Measurements from ENCODE around the gene SRGAP3. TPM values are rescaled to one million over a fixed set of nuclear protein-coding genes. Genes with fewer than 3 reads are reported as not detected.

SRGAP3 gene
- polyA plus RNA-seq, 3 donors: 0.27 to 1.3 (median 0.87) TPM

DNA sequence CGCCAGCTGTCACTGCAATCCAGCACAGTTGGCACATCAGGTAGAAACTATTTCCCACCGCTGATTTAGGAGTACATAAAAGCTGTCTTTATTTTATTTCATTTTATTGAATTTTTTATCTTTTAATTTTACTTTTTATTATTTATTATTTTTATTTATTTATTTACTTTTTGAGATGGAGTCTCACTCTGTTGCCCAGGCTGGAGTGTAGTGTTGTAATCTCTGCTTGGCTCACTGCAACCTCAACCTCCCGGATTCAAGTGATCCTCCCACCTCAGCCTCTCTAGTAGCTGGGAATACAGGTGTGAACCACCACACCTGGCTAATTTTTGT, 31.0 kb downstream of the SRGAP3 start:
- H3K4me1 Mint-ChIP-seq: no peaks in the 10 kb centered on the region

DNA sequence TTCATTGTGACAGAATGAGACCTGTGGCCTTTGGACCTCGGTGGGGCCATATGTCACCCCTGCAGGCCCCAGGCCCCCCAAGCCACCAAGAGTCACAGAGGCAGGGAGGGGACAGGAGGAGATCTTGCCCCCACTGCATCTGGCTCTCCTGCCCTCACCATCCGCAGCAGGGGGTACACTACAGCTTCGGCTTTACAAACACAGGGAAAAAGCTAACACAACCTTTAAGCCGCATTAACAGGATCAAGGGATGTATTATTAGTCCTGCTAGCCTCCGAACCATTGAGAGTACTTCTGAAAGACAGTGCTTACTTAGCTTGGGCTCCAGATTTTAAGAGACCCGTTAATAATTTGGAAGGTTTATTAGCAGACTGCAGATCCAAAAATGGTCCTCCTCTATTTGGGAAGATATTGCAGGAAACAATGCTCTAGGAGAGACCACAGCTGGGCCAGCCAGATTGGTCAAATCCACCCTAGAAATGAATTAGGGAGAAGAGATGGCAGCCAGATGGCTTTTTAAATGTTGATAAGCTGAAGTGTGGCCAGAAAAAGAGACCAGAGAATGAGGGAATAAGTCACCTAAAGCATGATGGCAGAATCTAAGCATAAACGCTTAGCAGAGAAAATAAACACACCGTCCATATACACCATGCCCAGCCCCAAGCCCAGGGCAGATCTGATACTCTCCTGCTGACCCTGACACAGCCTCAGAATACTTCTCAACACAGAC, 31.5 kb downstream of the SRGAP3 start:
- Mint-ChIP-seq H3K4me1 (no peaks in the 10 kb centered on the region), H3K27ac (no peak overlapping the region), H3K9me3 (no peaks in the 10 kb centered on the region), H3K4me3 (no peak overlapping the region), H3K36me3 (no peaks in the 10 kb centered on the region), H3K27me3 (ENCODE audit: low read depth in 3 of 3) (peaks cover 0 to 3% (median 2%) of the 10 kb centered on the region in 3 donors)
- Histone ChIP-seq H3K4me1 (ENCODE audit: control insufficient read depth in 1 of 2, insufficient read depth in 2 of 2, low read length in 2 of 2) (no peaks in the 10 kb centered on the region), H4K20me1 (ENCODE audit: insufficient read depth, low read length) (no peaks in the 10 kb centered on the region), H3K4me3 (replicated peaks in 1 of 3; ENCODE audit: low read depth in 2 of 3, low read length in 3 of 3) (no peak overlapping the region), H3K79me2 (ENCODE audit: insufficient read depth, low read length) (no peaks in the 10 kb centered on the region), H3K27me3 (ENCODE audit: control insufficient read depth in 2 of 2, insufficient read depth in 2 of 2, low read length in 2 of 2) (no peaks in the 10 kb centered on the region), H3K4me2 (replicated peaks; ENCODE audit: extremely low read depth, low read length, poor library complexity, severe bottlenecking) (no peak overlapping the region), H3K27ac (ENCODE audit: low read depth in 1 of 2, low read length in 2 of 2) (no peak overlapping the region), H3K9ac (ENCODE audit: insufficient read depth, low read length, poor library complexity, severe bottlenecking) (no peak overlapping the region), H3K36me3 (replicated peaks in 1 of 2; ENCODE audit: control insufficient read depth in 1 of 2, insufficient read depth in 2 of 2, low read length in 2 of 2) (no peaks in the 10 kb centered on the region), H3K9me3 (replicated peaks in 1 of 2; ENCODE audit: control insufficient read depth in 1 of 2, insufficient read depth in 1 of 2, low read length in 2 of 2) (no peaks in the 10 kb centered on the region), H2AFZ (ENCODE audit: insufficient read depth, low read depth, low read length, poor library complexity, severe bottlenecking) (no peak overlapping the region)
- TF ChIP-seq, protein P1, sequence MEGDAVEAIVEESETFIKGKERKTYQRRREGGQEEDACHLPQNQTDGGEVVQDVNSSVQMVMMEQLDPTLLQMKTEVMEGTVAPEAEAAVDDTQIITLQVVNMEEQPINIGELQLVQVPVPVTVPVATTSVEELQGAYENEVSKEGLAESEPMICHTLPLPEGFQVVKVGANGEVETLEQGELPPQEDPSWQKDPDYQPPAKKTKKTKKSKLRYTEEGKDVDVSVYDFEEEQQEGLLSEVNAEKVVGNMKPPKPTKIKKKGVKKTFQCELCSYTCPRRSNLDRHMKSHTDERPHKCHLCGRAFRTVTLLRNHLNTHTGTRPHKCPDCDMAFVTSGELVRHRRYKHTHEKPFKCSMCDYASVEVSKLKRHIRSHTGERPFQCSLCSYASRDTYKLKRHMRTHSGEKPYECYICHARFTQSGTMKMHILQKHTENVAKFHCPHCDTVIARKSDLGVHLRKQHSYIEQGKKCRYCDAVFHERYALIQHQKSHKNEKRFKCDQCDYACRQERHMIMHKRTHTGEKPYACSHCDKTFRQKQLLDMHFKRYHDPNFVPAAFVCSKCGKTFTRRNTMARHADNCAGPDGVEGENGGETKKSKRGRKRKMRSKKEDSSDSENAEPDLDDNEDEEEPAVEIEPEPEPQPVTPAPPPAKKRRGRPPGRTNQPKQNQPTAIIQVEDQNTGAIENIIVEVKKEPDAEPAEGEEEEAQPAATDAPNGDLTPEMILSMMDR (IDR thresholded peaks at IDR 0.05): no peak
- intact Hi-C loops (cut with micrococcal nuclease): no loop called here
- 92% methylated on average over 6 of the region's 8 CpGs for WGBS (ENCODE audit: insufficient coverage)
- DNase-seq: no peak

More for the DNA sequence above, 31.0 kb downstream of the SRGAP3 start:
- no peak overlapping the region for H3K4me3 Mint-ChIP-seq
- Histone ChIP-seq H3K36me3 (replicated peaks in 1 of 2; ENCODE audit: control insufficient read depth in 1 of 2, insufficient read depth in 2 of 2, low read length in 2 of 2) (no peaks in the 10 kb centered on the region), H3K4me3 (replicated peaks in 1 of 3; ENCODE audit: low read depth in 2 of 3, low read length in 3 of 3) (no peak overlapping the region), H3K4me1 (ENCODE audit: control insufficient read depth in 1 of 2, insufficient read depth in 2 of 2, low read length in 2 of 2) (no peaks in the 10 kb centered on the region), H3K4me2 (replicated peaks; ENCODE audit: extremely low read depth, low read length, poor library complexity, severe bottlenecking) (no peak overlapping the region), H3K27ac (ENCODE audit: low read depth in 1 of 2, low read length in 2 of 2) (no peak overlapping the region), H3K9ac (ENCODE audit: insufficient read depth, low read length, poor library complexity, severe bottlenecking) (no peak overlapping the region), H3K79me2 (ENCODE audit: insufficient read depth, low read length) (no peaks in the 10 kb centered on the region), H3K9me3 (replicated peaks in 1 of 2; ENCODE audit: control insufficient read depth in 1 of 2, insufficient read depth in 1 of 2, low read length in 2 of 2) (no peaks in the 10 kb centered on the region), H4K20me1 (ENCODE audit: insufficient read depth, low read length) (no peaks in the 10 kb centered on the region), H3K27me3 (ENCODE audit: control insufficient read depth in 2 of 2, insufficient read depth in 2 of 2, low read length in 2 of 2) (no peaks in the 10 kb centered on the region), H2AFZ (ENCODE audit: insufficient read depth, low read depth, low read length, poor library complexity, severe bottlenecking) (no peak overlapping the region)
- no peaks in the 10 kb centered on the region for H3K9me3 Mint-ChIP-seq
- H3K27ac Mint-ChIP-seq: no peak overlapping the region
- no peak for DNase-seq
- no CpG with 5 or more reads among the region's 3 CpGs for WGBS (ENCODE audit: insufficient coverage)
- H3K36me3 Mint-ChIP-seq: no peaks in the 10 kb centered on the region
- TF ChIP-seq, protein P1 (IDR thresholded peaks at IDR 0.05): no peak
- intact Hi-C loops (cut with micrococcal nuclease): no loop called here
- peaks cover 0 to 3% (median 2%) of the 10 kb centered on the region in 3 donors for H3K27me3 Mint-ChIP-seq (ENCODE audit: low read depth in 3 of 3)

Measured in CD14-positive monocyte (primary cell).